ENCODE data around the gene ELP2. TPM values are rescaled to one million over a fixed set of nuclear protein-coding genes. Genes with fewer than 3 reads are reported as not detected.

The ELP2 gene
- total and polyA plus RNA-seq, 7 experiments from 2014 or later: 77.4 to 177 (median 123) TPM

DNA sequence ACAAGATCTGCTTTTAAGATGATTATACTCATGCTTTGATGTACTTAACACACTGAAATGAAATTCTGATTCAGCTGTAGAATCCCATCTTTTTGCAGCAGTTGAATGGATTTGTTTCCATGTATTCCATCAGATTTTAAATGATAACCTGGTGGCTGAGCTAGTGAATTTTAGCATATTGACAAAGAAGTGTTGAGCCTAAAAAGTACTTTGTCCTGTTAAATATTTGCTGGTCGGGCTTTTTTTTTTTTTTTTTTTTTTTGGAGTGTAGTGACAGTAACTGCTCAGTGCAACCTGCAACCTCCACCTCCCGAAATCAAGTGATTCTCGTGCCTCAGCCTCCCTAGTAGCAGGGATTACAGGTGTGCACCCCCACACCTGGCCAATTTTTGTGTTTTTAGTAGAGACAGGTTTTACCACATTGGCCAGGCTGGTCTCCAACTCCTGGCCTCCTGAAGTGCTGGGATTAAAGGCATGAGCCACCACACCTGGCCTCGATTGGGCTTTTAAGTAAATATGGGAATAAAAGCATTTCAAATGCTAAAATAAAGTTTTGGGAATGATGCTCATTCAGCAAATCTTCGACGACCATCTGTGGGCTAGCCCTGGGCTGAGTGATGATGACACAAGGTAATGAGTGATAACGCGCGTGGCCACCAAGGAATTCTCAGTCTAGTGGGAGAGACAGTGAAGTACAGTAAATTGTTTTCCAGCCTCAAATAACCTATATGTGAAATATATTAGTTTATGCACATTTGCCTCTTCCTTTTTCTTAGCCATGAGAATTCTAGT is 2.2 kb downstream of the ELP2 start:
- intact Hi-C loops (cut with micrococcal nuclease): no loop called here
- Histone ChIP-seq H3K36me3 (ENCODE audit: control insufficient read depth in 2 of 3, insufficient read depth in 3 of 3, low read length in 3 of 3) (peaks cover 0 to 22% (median 7%) of the 10 kb centered on the region in 3 experiments), H3K4me3 (ENCODE audit: low read length) (peak overlapping the region; percentile 99), H3K9me3 (ENCODE audit: control insufficient read depth in 2 of 3, low read length in 3 of 3) (no peaks in the 10 kb centered on the region), H3K27ac (ENCODE audit: low read depth, low read length) (peak overlapping the region; percentile 16), H3K27me3 (ENCODE audit: control insufficient read depth in 2 of 2, insufficient read depth in 2 of 2, low read length in 2 of 2) (no peaks in the 10 kb centered on the region), H3K4me1 (ENCODE audit: control insufficient read depth in 2 of 2, insufficient read depth in 2 of 2, low read length in 2 of 2) (peaks cover 33 to 35% of the 10 kb centered on the region in 2 donors)
- POLR2A ChIA-PET: interaction anchor here (0.6 kb wide), 2 partner anchors 156 to 868 kb away, joined by 4 read pairs; no protein-coding TSS in a partner anchor
- Mint-ChIP-seq H3K27ac (peak overlapping the region in 8 of 9 donors; percentile 1 to 77 (median 44)), H3K36me3 (peaks cover 0 to 24% (median 10%) of the 10 kb centered on the region in 5 donors), H3K27me3 (no peaks in the 10 kb centered on the region), H3K9me3 (peaks cover 0 to 4% (median 0%) of the 10 kb centered on the region in 11 donors), H3K4me3 (peak overlapping the region; percentile 71 to 98 (median 95)), H3K4me1 (peaks cover 35 to 85% (median 66%) of the 10 kb centered on the region in 7 donors)
- CTCF ChIA-PET: interaction anchor here (0.7 kb wide), 1 partner anchor 1159 kb away, joined by 6 read pairs; no protein-coding TSS in a partner anchor
- no peak for ATAC-seq
- DNase-seq: no peak

- Mint-ChIP-seq H3K36me3 (peaks cover 0 to 28% (median 12%) of the 10 kb centered on the region in 5 donors), H3K4me1 (peaks cover 37 to 81% (median 63%) of the 10 kb centered on the region in 7 donors), H3K27me3 (no peaks in the 10 kb centered on the region), H3K4me3 (peak overlapping the region; percentile 10 to 96 (median 90)), H3K27ac (peak overlapping the region; percentile 0 to 84 (median 56)), H3K9me3 (peaks cover 0 to 4% (median 0%) of the 10 kb centered on the region in 11 donors)
- CTCF ChIA-PET: no interaction called here
- peak overlapping the region; percentile 16 for H3K27ac ChIP-seq (ENCODE audit: low read depth, low read length)
- intact Hi-C loops (cut with micrococcal nuclease): loop anchor here in 1 of 2 donors (1.0 kb wide), 1 partner anchor 891 kb away; the partner anchor contains the start of gene ZNF397
- H3K4me3 ChIP-seq (ENCODE audit: low read length): no peak overlapping the region
- peaks cover 6 to 30% (median 7%) of the 10 kb centered on the region in 3 experiments for H3K36me3 ChIP-seq (ENCODE audit: control insufficient read depth in 2 of 3, insufficient read depth in 3 of 3, low read length in 3 of 3)
- H3K27me3 ChIP-seq (ENCODE audit: control insufficient read depth in 2 of 2, insufficient read depth in 2 of 2, low read length in 2 of 2): no peaks in the 10 kb centered on the region
- H3K9me3 ChIP-seq (ENCODE audit: control insufficient read depth in 2 of 3, low read length in 3 of 3): no peaks in the 10 kb centered on the region
- H3K4me1 ChIP-seq (ENCODE audit: control insufficient read depth in 2 of 2, insufficient read depth in 2 of 2, low read length in 2 of 2): peaks cover 32 to 35% of the 10 kb centered on the region in 2 donors
- DNase-seq: no peak
- no peak for ATAC-seq
- POLR2A ChIA-PET: no interaction called here
These were observed 3.1 kb downstream of the ELP2 start for GRCh38 chr18:36132756-36133155.

GRCh38 chr18:36135264-36135663 is 5.6 kb downstream of the ELP2 start:
- intact Hi-C loops (cut with micrococcal nuclease): no loop called here
- Mint-ChIP-seq H3K4me3 (peak overlapping the region in 3 of 10 donors; percentile 6 to 28 (median 10)), H3K9me3 (peaks cover 0 to 2% (median 0%) of the 10 kb centered on the region in 11 donors), H3K4me1 (peaks cover 29 to 73% (median 56%) of the 10 kb centered on the region in 7 donors), H3K36me3 (peaks cover 0 to 42% (median 16%) of the 10 kb centered on the region in 5 donors), H3K27ac (peak overlapping the region in 1 of 9 donors; percentile 15), H3K27me3 (no peaks in the 10 kb centered on the region)
- CTCF ChIA-PET: no interaction called here
- no peak for ATAC-seq
- H3K9me3 ChIP-seq (ENCODE audit: control insufficient read depth in 2 of 3, low read length in 3 of 3): no peaks in the 10 kb centered on the region
- H3K4me1 ChIP-seq (ENCODE audit: control insufficient read depth in 2 of 2, insufficient read depth in 2 of 2, low read length in 2 of 2): peaks cover 28% of the 10 kb centered on the region in 2 donors
- H3K27ac ChIP-seq (ENCODE audit: low read depth, low read length): no peak overlapping the region
- H3K36me3 ChIP-seq (ENCODE audit: control insufficient read depth in 2 of 3, insufficient read depth in 3 of 3, low read length in 3 of 3): peaks cover 7 to 37% (median 10%) of the 10 kb centered on the region in 3 experiments
- POLR2A ChIA-PET: no interaction called here
- H3K27me3 ChIP-seq (ENCODE audit: control insufficient read depth in 2 of 2, insufficient read depth in 2 of 2, low read length in 2 of 2): no peaks in the 10 kb centered on the region
- DNase-seq: no peak
- H3K4me3 ChIP-seq (ENCODE audit: low read length): no peak overlapping the region

DNA sequence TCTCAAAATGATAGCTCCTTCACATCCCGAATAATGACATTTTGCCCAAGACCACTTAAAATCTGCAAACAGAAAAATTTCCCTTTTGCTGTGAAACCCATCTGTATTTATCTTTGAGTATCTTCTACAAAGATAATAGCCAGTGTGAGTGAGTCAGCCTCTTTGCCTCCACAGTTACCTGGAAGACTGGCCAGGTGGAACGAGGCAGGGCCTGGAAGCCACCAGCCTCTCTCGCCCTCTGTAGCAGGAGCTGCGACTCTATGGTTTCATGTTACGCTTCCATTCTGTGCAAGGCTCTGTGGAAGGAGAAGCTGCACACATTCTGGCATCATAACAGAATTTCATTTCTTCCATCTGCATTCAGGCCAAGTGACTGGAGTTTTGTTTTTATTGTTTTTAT is 9.5 kb downstream of the ELP2 start:
- Histone ChIP-seq H3K4me1 (ENCODE audit: control insufficient read depth in 2 of 2, insufficient read depth in 2 of 2, low read length in 2 of 2) (peaks cover 2 to 4% of the 10 kb centered on the region in 2 donors), H3K4me3 (ENCODE audit: low read length) (no peak overlapping the region), H3K27me3 (ENCODE audit: control insufficient read depth in 2 of 2, insufficient read depth in 2 of 2, low read length in 2 of 2) (no peaks in the 10 kb centered on the region), H3K36me3 (ENCODE audit: control insufficient read depth in 2 of 3, insufficient read depth in 3 of 3, low read length in 3 of 3) (peaks cover 20 to 62% (median 21%) of the 10 kb centered on the region in 3 experiments), H3K9me3 (ENCODE audit: control insufficient read depth in 2 of 3, low read length in 3 of 3) (no peaks in the 10 kb centered on the region), H3K27ac (ENCODE audit: low read depth, low read length) (no peak overlapping the region)
- peaks cover 6 to 37% (median 24%) of the 10 kb centered on the region in 7 donors for H3K4me1 Mint-ChIP-seq
- DNase-seq (no peak), ATAC-seq (no peak)
- H3K4me3 Mint-ChIP-seq: no peak overlapping the region
- no peak overlapping the region for H3K27ac Mint-ChIP-seq
- ChIA-PET POLR2A (interaction anchor here (0.6 kb wide), 2 partner anchors 77 to 92 kb away, joined by 3 to 5 read pairs; no protein-coding TSS in a partner anchor), CTCF (no interaction called here)
- no peaks in the 10 kb centered on the region for H3K27me3 Mint-ChIP-seq
- peaks cover 6 to 53% (median 20%) of the 10 kb centered on the region in 5 donors for H3K36me3 Mint-ChIP-seq
- H3K9me3 Mint-ChIP-seq: no peaks in the 10 kb centered on the region
- intact Hi-C loops (cut with micrococcal nuclease): loop anchor here in 1 of 2 donors (2.0 kb wide), 1 partner anchor 14 kb away; no protein-coding TSS in a partner anchor

DNA sequence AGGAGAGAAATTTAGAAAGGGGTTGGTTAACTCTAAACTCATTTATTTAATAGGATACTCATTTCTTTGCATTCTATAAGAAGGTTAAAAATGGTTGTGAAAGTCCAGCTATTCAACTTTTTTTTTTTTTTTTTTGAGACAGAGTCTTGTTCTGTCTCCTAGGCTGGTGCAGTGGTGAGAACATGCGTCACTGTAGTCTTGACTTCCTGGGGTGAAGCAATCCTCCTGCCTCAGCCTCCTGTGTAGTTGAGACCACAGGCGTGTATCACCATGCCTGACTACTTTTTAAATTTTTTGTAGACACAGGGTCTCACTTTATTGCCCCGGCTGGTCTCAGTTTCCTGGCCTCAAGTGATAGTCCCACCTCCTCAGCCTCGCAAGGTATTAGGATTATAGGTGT is 11.9 kb downstream of the ELP2 start:
- POLR2A ChIA-PET: interaction anchor here (1.0 kb wide), 1 partner anchor 13 kb away, joined by 4 read pairs; the partner anchor contains the start of gene SLC39A6
- no peak overlapping the region for H3K27ac ChIP-seq (ENCODE audit: low read depth, low read length)
- Mint-ChIP-seq H3K36me3 (peaks cover 6 to 50% (median 27%) of the 10 kb centered on the region in 5 donors), H3K27ac (no peak overlapping the region), H3K27me3 (no peaks in the 10 kb centered on the region), H3K4me3 (no peak overlapping the region), H3K9me3 (no peaks in the 10 kb centered on the region), H3K4me1 (peaks cover 3 to 19% (median 13%) of the 10 kb centered on the region in 7 donors)
- H3K27me3 ChIP-seq (ENCODE audit: control insufficient read depth in 2 of 2, insufficient read depth in 2 of 2, low read length in 2 of 2): no peaks in the 10 kb centered on the region
- intact Hi-C loops (cut with micrococcal nuclease): no loop called here
- no peak for DNase-seq
- H3K4me3 ChIP-seq (ENCODE audit: low read length): no peak overlapping the region
- CTCF ChIA-PET: no interaction called here
- ATAC-seq: no peak
- H3K4me1 ChIP-seq (ENCODE audit: control insufficient read depth in 2 of 2, insufficient read depth in 2 of 2, low read length in 2 of 2): peaks cover 0 to 4% of the 10 kb centered on the region in 2 donors
- H3K36me3 ChIP-seq (ENCODE audit: control insufficient read depth in 2 of 3, insufficient read depth in 3 of 3, low read length in 3 of 3): peaks cover 32 to 84% (median 37%) of the 10 kb centered on the region in 3 experiments
- H3K9me3 ChIP-seq (ENCODE audit: control insufficient read depth in 2 of 3, low read length in 3 of 3): no peaks in the 10 kb centered on the region

DNA sequence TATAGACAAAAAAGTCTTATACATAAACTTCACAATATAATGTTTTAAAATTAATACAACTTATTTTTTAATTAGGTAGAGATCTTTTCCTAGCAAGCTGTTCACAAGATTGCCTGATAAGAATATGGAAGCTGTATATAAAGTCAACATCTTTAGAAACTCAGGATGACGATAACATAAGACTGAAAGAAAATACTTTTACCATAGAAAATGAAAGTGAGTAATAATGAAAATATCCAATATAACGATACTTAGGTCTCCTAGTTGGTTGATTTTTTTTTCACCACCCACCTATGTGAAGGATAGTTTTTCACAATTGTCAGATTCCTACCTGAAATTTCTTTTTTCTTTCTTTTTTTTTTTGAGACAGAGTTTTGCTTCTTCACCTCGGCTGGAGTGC is 13.1 kb downstream of the ELP2 start:
- H3K9me3 ChIP-seq (ENCODE audit: control insufficient read depth in 2 of 3, low read length in 3 of 3): no peaks in the 10 kb centered on the region
- DNase-seq (no peak), ATAC-seq (no peak)
- POLR2A ChIA-PET: interaction anchor here (1.0 kb wide), 1 partner anchor 13 kb away, joined by 3 read pairs; the partner anchor contains the start of gene ELP2
- Mint-ChIP-seq H3K27ac (no peak overlapping the region), H3K27me3 (no peaks in the 10 kb centered on the region), H3K36me3 (peaks cover 6 to 48% (median 28%) of the 10 kb centered on the region in 5 donors), H3K4me1 (peaks cover 2 to 13% (median 6%) of the 10 kb centered on the region in 7 donors), H3K9me3 (no peaks in the 10 kb centered on the region), H3K4me3 (no peak overlapping the region)
- peaks cover 31 to 85% (median 35%) of the 10 kb centered on the region in 3 experiments for H3K36me3 ChIP-seq (ENCODE audit: control insufficient read depth in 2 of 3, insufficient read depth in 3 of 3, low read length in 3 of 3)
- H3K4me1 ChIP-seq (ENCODE audit: control insufficient read depth in 2 of 2, insufficient read depth in 2 of 2, low read length in 2 of 2): peaks cover 0 to 4% of the 10 kb centered on the region in 2 donors
- no peak overlapping the region for H3K27ac ChIP-seq (ENCODE audit: low read depth, low read length)
- H3K4me3 ChIP-seq (ENCODE audit: low read length): no peak overlapping the region
- CTCF ChIA-PET: no interaction called here
- intact Hi-C loops (cut with micrococcal nuclease): loop anchor here in 1 of 2 donors (2.0 kb wide), 1 partner anchor 14 kb away; the partner anchor contains the start of genes ELP2 and SLC39A6
- no peaks in the 10 kb centered on the region for H3K27me3 ChIP-seq (ENCODE audit: control insufficient read depth in 2 of 2, insufficient read depth in 2 of 2, low read length in 2 of 2)
